Brain microvascular endothelial cell (primary cell): Measurements from ENCODE around the gene GOLGA3.
A peak's percentile ranks its signal among the peaks of the same experiment; 100 is the strongest.

Source experiments
- DNase-seq: peaks from one replicate; pipeline ENCODE4 v3.0.0-alpha.2; 2020
- H3K27ac ChIP-seq: fragments of 250-450 bp; sonication (Bioruptor Pico); 2 replicates; pipeline ENCODE4 v1.5.1; 2020; ENCODE audit warnings: mild to moderate bottlenecking, moderate library complexity
- H3K27me3 ChIP-seq: fragments of 250-450 bp; sonication (Bioruptor Pico); replicated peaks from 2 replicates; pipeline ENCODE4 v1.5.1; 2020; ENCODE audit warnings: mild to moderate bottlenecking
- H3K36me3 ChIP-seq: fragments of 250-450 bp; sonication (Bioruptor Pico); replicated peaks from 2 replicates; pipeline ENCODE4 v1.5.1; 2020; ENCODE audit warnings: mild to moderate bottlenecking
- H3K4me3 ChIP-seq: 2 replicates; pipeline ENCODE4 v1.5.1; 2011; ENCODE audit warnings: low read depth, mild to moderate bottlenecking, control low read depth, low read length, moderate library complexity
- CTCF ChIP-seq: IDR thresholded peaks from 2 replicates; pipeline ENCODE4 v1.5.1; 2011; ENCODE audit warnings: low read depth, mild to moderate bottlenecking, moderate library complexity, low read length, control low read depth, inconsistent platforms; ENCODE audit errors: missing control alignments
- in situ Hi-C: cut with HindIII; loops from 2 replicates; pipeline ENCODE4 v1.10.0; 2017; ENCODE audit warnings: low sequenced_read_pairs, low pct_ligation_motif_present

GOLGA3 gene

GRCh38 chr12:132723015-132723763 is 105.5 kb downstream of the GOLGA3 start:
- peak; percentile 12 for DNase-seq
- no peaks in the 10 kb centered on the region for H3K27me3 ChIP-seq
- H3K4me3 ChIP-seq, result no peak overlapping the region
- in situ Hi-C loops, result no loop called here
- no peak for TF ChIP-seq CTCF
- peak overlapping the region; percentile 24 for H3K27ac ChIP-seq
- peaks cover 75% of the 10 kb centered on the region for H3K36me3 ChIP-seq

GRCh38 chr12:132720606-132721345 is 107.9 kb downstream of the GOLGA3 start:
- Histone ChIP-seq H3K27me3 (no peaks in the 10 kb centered on the region), H3K4me3 (no peak overlapping the region), H3K27ac (no peak overlapping the region), H3K36me3 (peaks cover 64% of the 10 kb centered on the region)
- no peak for DNase-seq
- in situ Hi-C loops, result no loop called here
- TF ChIP-seq CTCF, result no peak

GRCh38 chr12:132719954-132720324 is 108.7 kb downstream of the GOLGA3 start:
- H3K27me3 ChIP-seq, result no peaks in the 10 kb centered on the region
- DNase-seq, result no peak
- in situ Hi-C loops, result no loop called here
- H3K36me3 ChIP-seq, result peaks cover 62% of the 10 kb centered on the region
- H3K4me3 ChIP-seq, result no peak overlapping the region
- H3K27ac ChIP-seq, result no peak overlapping the region
- no peak for TF ChIP-seq CTCF

GRCh38 chr12:132719141-132719953 is 109.3 kb downstream of the GOLGA3 start:
- DNase-seq, result no peak
- H3K36me3 ChIP-seq, result peaks cover 59% of the 10 kb centered on the region
- no peak overlapping the region for H3K27ac ChIP-seq
- no peak overlapping the region for H3K4me3 ChIP-seq
- H3K27me3 ChIP-seq, result no peaks in the 10 kb centered on the region
- in situ Hi-C loops, result no loop called here
- no peak for TF ChIP-seq CTCF
